ENCODE results near the gene JAKMIP1.
"Not testable (repeated sequence)": the region's sequence is repeated elsewhere in the genome, so short reads cannot be mapped to it uniquely, and the experiment has no call there.

Gene JAKMIP1

DNA sequence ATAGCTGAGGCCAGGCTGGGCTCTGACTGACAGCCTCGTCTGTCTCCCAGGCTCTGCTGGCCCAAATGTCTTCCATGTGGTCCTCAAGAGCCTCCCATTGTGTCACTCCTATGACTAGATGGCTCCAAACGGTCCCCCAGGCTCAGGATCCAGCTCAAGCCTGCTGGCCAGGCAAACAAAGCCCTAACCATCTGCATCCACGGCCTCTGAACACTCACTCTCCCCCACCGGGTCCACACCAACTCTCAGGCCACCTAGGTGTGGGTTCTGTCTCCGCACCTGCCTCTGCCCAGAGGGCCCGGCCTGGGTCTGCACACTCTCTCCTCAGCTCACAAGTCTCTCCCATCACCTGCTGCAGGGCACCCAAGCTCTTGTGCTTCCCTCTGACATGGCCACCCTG, 52.9 kb downstream of the JAKMIP1 start:
- no peak for DNase-seq (ENCODE audit: low read depth)
- TF ChIP-seq, protein P1, sequence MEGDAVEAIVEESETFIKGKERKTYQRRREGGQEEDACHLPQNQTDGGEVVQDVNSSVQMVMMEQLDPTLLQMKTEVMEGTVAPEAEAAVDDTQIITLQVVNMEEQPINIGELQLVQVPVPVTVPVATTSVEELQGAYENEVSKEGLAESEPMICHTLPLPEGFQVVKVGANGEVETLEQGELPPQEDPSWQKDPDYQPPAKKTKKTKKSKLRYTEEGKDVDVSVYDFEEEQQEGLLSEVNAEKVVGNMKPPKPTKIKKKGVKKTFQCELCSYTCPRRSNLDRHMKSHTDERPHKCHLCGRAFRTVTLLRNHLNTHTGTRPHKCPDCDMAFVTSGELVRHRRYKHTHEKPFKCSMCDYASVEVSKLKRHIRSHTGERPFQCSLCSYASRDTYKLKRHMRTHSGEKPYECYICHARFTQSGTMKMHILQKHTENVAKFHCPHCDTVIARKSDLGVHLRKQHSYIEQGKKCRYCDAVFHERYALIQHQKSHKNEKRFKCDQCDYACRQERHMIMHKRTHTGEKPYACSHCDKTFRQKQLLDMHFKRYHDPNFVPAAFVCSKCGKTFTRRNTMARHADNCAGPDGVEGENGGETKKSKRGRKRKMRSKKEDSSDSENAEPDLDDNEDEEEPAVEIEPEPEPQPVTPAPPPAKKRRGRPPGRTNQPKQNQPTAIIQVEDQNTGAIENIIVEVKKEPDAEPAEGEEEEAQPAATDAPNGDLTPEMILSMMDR (conservative IDR thresholded peaks at IDR 0.05; ENCODE audit: low read depth, low read length) = no peak
- H3K4me3 ChIP-seq (ENCODE audit: low read depth, low read length) = no peak overlapping the region

DNA sequence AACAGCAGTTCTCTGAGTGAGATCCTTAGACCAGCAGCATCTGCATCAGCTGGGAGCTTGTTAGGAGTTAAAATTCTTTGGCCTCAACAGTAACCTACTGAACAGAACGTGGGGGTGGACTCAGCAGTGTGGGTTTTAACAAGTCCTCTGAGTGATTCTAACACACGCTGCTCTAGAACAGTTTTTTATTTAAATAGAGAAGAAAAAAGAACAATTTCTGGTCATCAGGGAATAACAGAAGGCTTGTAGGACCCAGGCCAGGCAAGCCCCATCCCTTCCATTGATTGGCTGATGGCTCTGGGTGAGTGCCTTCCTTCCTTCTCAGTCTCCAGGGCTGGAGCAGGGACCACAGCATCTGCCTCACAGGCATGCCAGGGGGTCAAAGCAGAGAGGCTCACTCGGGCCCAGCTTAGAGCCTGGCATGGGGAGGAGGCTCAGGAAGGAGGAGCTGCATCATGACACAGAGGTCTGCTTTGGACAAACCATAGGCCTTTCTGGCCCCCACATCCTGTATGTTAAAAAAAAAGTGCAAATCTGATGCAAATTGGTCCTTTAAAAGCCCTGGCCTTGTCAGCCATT, 56.7 kb downstream of the JAKMIP1 start:
- TF ChIP-seq, protein P1 (conservative IDR thresholded peaks at IDR 0.05; ENCODE audit: low read depth, low read length) = no peak
- no peak overlapping the region for H3K4me3 ChIP-seq (ENCODE audit: low read depth, low read length)
- no peak for DNase-seq (ENCODE audit: low read depth)

DNA sequence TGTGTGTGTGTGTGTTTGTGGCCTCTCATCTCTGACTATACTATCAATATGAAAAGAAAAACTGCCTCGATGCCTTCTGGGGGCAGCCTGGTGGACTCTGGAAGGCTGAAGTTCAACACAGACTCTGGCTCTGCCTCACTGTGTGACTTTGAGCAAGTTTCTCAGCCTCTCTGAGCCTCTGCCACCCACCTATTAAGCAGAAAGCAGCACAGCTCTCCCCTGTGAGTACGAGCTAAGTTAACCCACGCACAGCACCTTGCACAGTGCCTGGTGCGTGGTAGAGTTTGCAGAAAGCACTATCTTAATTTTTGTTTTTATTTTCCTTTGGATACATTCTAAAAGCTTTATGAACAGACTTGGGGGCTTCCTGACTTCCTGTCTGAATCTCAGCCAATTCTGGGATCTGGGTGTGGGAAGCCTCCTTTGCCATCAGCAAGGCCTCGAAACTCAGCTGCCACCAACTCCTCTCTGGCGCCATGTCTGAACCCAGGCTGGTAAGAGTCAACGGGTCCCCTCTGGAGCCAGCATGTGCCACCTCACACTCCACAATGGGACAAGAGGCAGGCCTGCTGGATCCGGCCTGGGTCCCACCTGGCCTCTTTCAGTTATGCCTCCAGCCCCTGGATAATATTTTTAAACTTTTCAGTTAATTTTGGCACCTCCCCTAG, 57.3 kb downstream of the JAKMIP1 start:
- no peak for DNase-seq (ENCODE audit: low read depth)
- H3K4me3 ChIP-seq (ENCODE audit: low read depth, low read length) = no peak overlapping the region
- TF ChIP-seq, protein P1 (conservative IDR thresholded peaks at IDR 0.05; ENCODE audit: low read depth, low read length) = no peak

DNA sequence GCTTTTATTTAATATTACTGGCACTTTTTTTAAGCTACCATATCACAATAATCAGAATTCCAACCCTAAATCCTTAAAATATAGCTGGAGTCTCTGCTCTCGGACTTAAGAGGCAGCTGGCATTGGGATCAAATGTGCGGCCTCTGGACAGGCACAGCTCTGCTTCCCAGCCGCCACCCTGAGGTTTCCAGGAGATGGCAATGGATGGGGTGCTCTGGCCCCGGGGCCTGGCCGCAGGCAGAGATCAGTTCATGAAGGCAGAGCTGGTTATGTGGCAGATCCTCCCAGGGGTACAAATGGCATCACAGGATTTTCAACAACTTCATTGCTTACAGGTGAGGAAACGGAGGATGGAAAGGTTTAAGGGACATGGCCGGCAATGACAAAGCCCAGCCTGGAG, 57.8 kb downstream of the JAKMIP1 start:
- H3K4me3 ChIP-seq (ENCODE audit: low read depth, low read length) = no peak overlapping the region
- TF ChIP-seq, protein P1 (conservative IDR thresholded peaks at IDR 0.05; ENCODE audit: low read depth, low read length) = no peak
- DNase-seq (ENCODE audit: low read depth) = no peak

DNA sequence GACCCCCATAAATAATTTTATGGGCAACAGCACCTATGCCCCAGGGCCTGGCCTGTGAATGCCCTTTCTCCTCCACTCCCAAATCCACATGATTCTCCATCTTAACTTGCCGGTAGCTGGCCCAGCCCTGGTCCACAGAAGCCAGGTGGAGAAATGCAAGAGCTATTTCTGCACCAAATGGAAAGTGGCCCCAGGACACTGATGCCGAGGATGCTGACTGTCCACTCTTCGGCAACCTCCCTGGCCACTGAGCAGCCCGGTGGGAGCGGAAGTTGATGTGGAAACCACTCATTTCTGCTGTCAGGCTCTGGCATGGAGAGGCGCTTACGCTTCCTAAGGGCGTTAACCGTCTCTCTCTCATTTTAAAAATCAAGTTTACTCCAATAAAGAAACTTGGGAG, 58.8 kb downstream of the JAKMIP1 start:
- H3K4me3 ChIP-seq (ENCODE audit: low read depth, low read length) = no peak overlapping the region
- DNase-seq (ENCODE audit: low read depth) = no peak
- TF ChIP-seq, protein P1 (conservative IDR thresholded peaks at IDR 0.05; ENCODE audit: low read depth, low read length) = no peak

DNA sequence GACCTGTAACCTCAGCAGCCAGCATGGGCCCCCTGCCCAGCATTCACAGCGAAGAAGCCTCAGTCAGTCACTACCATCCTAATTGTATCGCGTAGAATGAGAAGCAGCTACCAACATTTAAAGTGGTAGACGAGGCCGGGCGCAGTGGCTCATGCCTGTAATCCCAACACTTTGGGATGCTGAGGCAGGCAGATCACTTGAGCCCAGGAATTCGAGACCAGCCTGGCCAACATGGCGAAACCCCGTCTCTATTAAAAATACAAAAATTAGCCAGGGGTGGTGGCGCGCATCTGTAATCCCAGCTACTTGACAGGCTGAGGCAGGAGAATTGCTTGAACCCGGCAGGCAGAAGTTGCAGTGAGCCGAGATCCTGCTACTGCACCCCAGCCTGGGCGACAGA, 59.3 kb downstream of the JAKMIP1 start:
- not testable (repeated sequence) for H3K4me3 ChIP-seq (ENCODE audit: low read depth, low read length); DNase-seq (ENCODE audit: low read depth)

DNA sequence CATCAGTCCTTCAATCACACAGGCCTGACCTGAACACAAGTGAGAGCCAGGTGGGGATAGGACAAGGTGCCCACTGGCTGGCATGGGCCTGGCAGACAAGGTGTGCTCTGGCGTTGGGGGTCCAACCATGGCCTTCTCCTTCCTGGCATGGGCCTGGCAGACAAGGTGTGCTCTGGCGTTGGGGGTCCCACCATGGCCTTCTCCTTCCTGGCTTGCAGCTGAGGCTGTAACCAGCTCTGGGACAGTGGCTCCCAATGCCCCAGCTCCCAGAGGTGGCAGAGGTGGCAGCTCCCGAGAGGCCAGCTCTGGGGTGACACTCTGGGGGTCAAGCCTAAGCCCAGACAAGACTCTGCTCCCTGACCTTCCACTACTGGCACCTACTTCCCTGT, 62.6 kb downstream of the JAKMIP1 start:
- H3K4me3 ChIP-seq (ENCODE audit: low read depth, low read length) = no peak overlapping the region
- no peak for DNase-seq (ENCODE audit: low read depth)
- TF ChIP-seq, protein P1 (conservative IDR thresholded peaks at IDR 0.05; ENCODE audit: low read depth, low read length) = no peak

Measured in choroid plexus epithelial cell (primary cell).